IMR-90 (cell line): Measurements from ENCODE around the gene KRT4. TPM values are rescaled to one million over a fixed set of nuclear protein-coding genes. Genes with fewer than 3 reads are reported as not detected.

ENCODE experiments used
- ATAC-seq: fragments of 200-7000 bp; cut with Tn5 transposase; 2 replicates; pipeline ENCODE4 v1.9.1; 2020; ENCODE audit warnings: low read depth, mild to moderate bottlenecking, moderate library complexity
- BruUV-seq: library from RNA; stranded (reverse); fragments of 400-500 nt; replicated peaks from 2 replicates; lab custom pipeline; 2021; lab: Mats Ljungman, UMichigan
- CTCF ChIA-PET: fragments of 300-600 bp; formaldehyde crosslinking; extraction: SDS; loops from one replicate; lab custom pipeline; 2021; ENCODE audit warnings: antibody characterized with exemption; lab: Yijun Ruan, JAX
- POLR2A ChIA-PET: fragments of 300-600 bp; sonication (Branson Sonifier 250); formaldehyde crosslinking; loops from one replicate; lab custom pipeline; 2022; ENCODE audit warnings: antibody characterized with exemption; ENCODE audit not compliant: unreplicated experiment; lab: Charles Lee
- DNase-seq: peaks from one replicate; pipeline ENCODE4 v3.0.0; 2013
- H2AFZ ChIP-seq: replicated peaks from 2 replicates; pipeline ENCODE3; 2013; ENCODE audit warnings: low read length, mild to moderate bottlenecking; ENCODE audit not compliant: poor library complexity
- H2AK5ac ChIP-seq: 2 replicates; pipeline ENCODE4 v1.6.1; 2013; ENCODE audit warnings: low read depth, low read length, inconsistent platforms
- H2AK9ac ChIP-seq: replicated peaks from 2 replicates; pipeline ENCODE3; 2013; ENCODE audit warnings: mild to moderate bottlenecking, low read depth, low read length, moderate library complexity; ENCODE audit not compliant: poor library complexity
- H2BK120ac ChIP-seq: 2 replicates; pipeline ENCODE4 v1.6.1; 2013; ENCODE audit warnings: low read depth, low read length, inconsistent platforms
- H2BK15ac ChIP-seq: 3 replicates; pipeline ENCODE4 v1.6.1; 2013; ENCODE audit warnings: low read depth, low read length, inconsistent platforms
- H2BK20ac ChIP-seq: 2 replicates; pipeline ENCODE4 v1.6.1; 2013; ENCODE audit warnings: low read depth, mild to moderate bottlenecking, inconsistent platforms, low read length, moderate library complexity
- H2BK5ac ChIP-seq: 2 replicates; pipeline ENCODE4 v1.6.1; 2013; ENCODE audit warnings: mild to moderate bottlenecking, low read depth, low read length, inconsistent platforms; ENCODE audit not compliant: poor library complexity, severe bottlenecking
- H3K14ac ChIP-seq: replicated peaks from 2 replicates; pipeline ENCODE4 v1.6.1; 2013; ENCODE audit warnings: low read depth, low read length, inconsistent platforms
- H3K18ac ChIP-seq: 2 replicates; pipeline ENCODE4 v1.6.1; 2013; ENCODE audit warnings: low read depth, low read length, control low read depth
- H3K23ac ChIP-seq: 2 replicates; pipeline ENCODE4 v1.6.1; 2013; ENCODE audit warnings: low read depth, low read length, inconsistent platforms
- H3K27ac ChIP-seq: 2 replicates; pipeline ENCODE4 v1.5.1; 2013; ENCODE audit warnings: mild to moderate bottlenecking, control low read depth, low read length; ENCODE audit not compliant: insufficient read depth
- H3K27me3 ChIP-seq: 2 replicates; pipeline ENCODE4 v1.6.1; 2013; ENCODE audit warnings: low read length; ENCODE audit not compliant: control insufficient read depth, insufficient read depth
- H3K36me3 ChIP-seq: 2 replicates; pipeline ENCODE4 v1.6.1; 2013; ENCODE audit warnings: low read length, mixed read lengths; ENCODE audit not compliant: control insufficient read depth, insufficient read depth
- H3K4ac ChIP-seq: 2 replicates; pipeline ENCODE4 v1.6.1; 2013; ENCODE audit warnings: low read depth, low read length, inconsistent platforms
- H3K4me1 ChIP-seq: 2 replicates; pipeline ENCODE4 v1.6.1; 2013; ENCODE audit warnings: low read length, mixed read lengths; ENCODE audit not compliant: control insufficient read depth, insufficient read depth
- H3K4me2 ChIP-seq: 2 replicates; pipeline ENCODE4 v1.6.1; 2013; ENCODE audit warnings: low read depth, mild to moderate bottlenecking, control low read depth, low read length, moderate library complexity
- H3K4me3 ChIP-seq: 2 replicates; pipeline ENCODE4 v1.5.1; 2013; ENCODE audit warnings: low read depth, mild to moderate bottlenecking, control low read depth, low read length, moderate library complexity; ENCODE audit not compliant: insufficient read depth
- H3K56ac ChIP-seq: 2 replicates; pipeline ENCODE4 v1.6.1; 2013; ENCODE audit warnings: low read length, inconsistent platforms; ENCODE audit not compliant: insufficient read depth; ENCODE audit errors: extremely low read depth
- H3K79me1 ChIP-seq, 2 experiments: 2 replicates each; pipeline ENCODE4 v1.6.1; 2013; ENCODE audit warnings: low read length in 2 of 2, inconsistent platforms in 1 of 2, low read depth in 1 of 2
- H3K9ac ChIP-seq: 2 replicates; pipeline ENCODE4 v1.6.1; 2013; ENCODE audit warnings: low read depth, low read length, control low read depth
- H3K9me1 ChIP-seq: 2 replicates; pipeline ENCODE4 v1.6.1; 2013; ENCODE audit warnings: low read length, inconsistent platforms; ENCODE audit not compliant: insufficient read depth
- H3K9me3 ChIP-seq: 2 replicates; pipeline ENCODE4 v1.6.1; 2013; ENCODE audit warnings: low read length; ENCODE audit not compliant: control insufficient read depth, insufficient read depth
- H4K20me1 ChIP-seq: 2 replicates; pipeline ENCODE4 v1.6.1; 2013; ENCODE audit warnings: low read length, inconsistent platforms; ENCODE audit not compliant: insufficient read depth
- H4K5ac ChIP-seq: 2 replicates; pipeline ENCODE4 v1.6.1; 2013; ENCODE audit warnings: mild to moderate bottlenecking, low read depth, low read length, control low read depth
- H4K8ac ChIP-seq, 2 experiments: 2 replicates each; pipeline ENCODE4 v1.6.1; 2013; ENCODE audit warnings: low read depth in 2 of 2, low read length in 2 of 2, control low read depth in 1 of 2, inconsistent platforms in 1 of 2
- H4K91ac ChIP-seq: 2 replicates; pipeline ENCODE4 v1.6.1; 2013; ENCODE audit warnings: low read depth, low read length, inconsistent platforms; ENCODE audit not compliant: insufficient read depth
- BHLHE40 ChIP-seq: fragments of 150-350 bp; IDR thresholded peaks from 2 replicates; pipeline ENCODE4 v1.6.1; 2016; ENCODE audit warnings: mild to moderate bottlenecking, low read depth, low read length
- CEBPB ChIP-seq: IDR thresholded peaks from 2 replicates; pipeline ENCODE4 v1.6.1; 2012; ENCODE audit warnings: low read depth, low read length, improper control_type of control experiment
- FOS ChIP-seq: fragments of 150-350 bp; IDR thresholded peaks from 2 replicates; pipeline ENCODE4 v1.6.1; 2016; ENCODE audit warnings: low read depth, low read length
- MXI1 ChIP-seq: IDR thresholded peaks from 2 replicates; pipeline ENCODE4 v1.6.1; 2012; ENCODE audit warnings: low read depth, mild to moderate bottlenecking, low read length, moderate library complexity, borderline replicate concordance
- POLR2A ChIP-seq: IDR thresholded peaks from 2 replicates; pipeline ENCODE4 v1.6.1; 2012; ENCODE audit warnings: mild to moderate bottlenecking, low read depth, low read length
- RCOR1 ChIP-seq: IDR thresholded peaks from 2 replicates; pipeline ENCODE4 v1.6.1; 2012; ENCODE audit warnings: mild to moderate bottlenecking, low read length, improper control_type of control experiment; ENCODE audit not compliant: insufficient replicate concordance
- RFX5 ChIP-seq: IDR thresholded peaks from 2 replicates; pipeline ENCODE4 v1.8.0; 2012; ENCODE audit warnings: low read depth, mild to moderate bottlenecking, low read length, moderate library complexity
- USF2 ChIP-seq: fragments of 150-350 bp; IDR thresholded peaks from 2 replicates; pipeline ENCODE4 v1.6.1; 2017; ENCODE audit warnings: mild to moderate bottlenecking, antibody characterized with exemption, low read length, low read depth
- WGBS, 2 experiments: methylation state at CpG; one replicate each; pipeline versions ENCODE4 v1.1.5 to v1.1.7; 2013; ENCODE audit warnings: missing lambda C conversion rate in 2 of 2; ENCODE audit not compliant: insufficient read length in 1 of 2; ENCODE audit errors: extremely low coverage in 2 of 2; 5-methylcytosine and 5-hydroxymethylcytosine counted together
- dilution Hi-C: fragments of 300-500 bp; cut with HindIII; formaldehyde crosslinking; loops from one replicate; pipeline ENCODE4 v1.14.3; 2018; ENCODE audit warnings: low sequenced_read_pairs; ENCODE audit not compliant: unreplicated experiment
- in situ Hi-C: fragments of 300-500 bp; cut with MboI; formaldehyde crosslinking; loops from 3 replicates; pipeline ENCODE4 v1.14.3; 2019; ENCODE audit warnings: low sequenced_read_pairs, inconsistent platforms, mixed read lengths
- intact Hi-C: fragments of 100-400 bp; cut with micrococcal nuclease; formaldehyde crosslinking; loops from 2 replicates; pipeline ENCODE4 v1.10.0; 2022
- polyA plus RNA-seq, 3 experiments: library from polyadenylated mRNA; depleted of rRNA; stranded (reverse); fragments of >200 nt; gene quantifications; 2 replicates each; pipeline ENCODE4 v1.2.3, GENCODE V29; 2012; ENCODE audit warnings: low replicate concordance in 1 of 3
- total RNA-seq: library from RNA; depleted of rRNA; stranded (reverse); fragments of >200 nt; gene quantifications from 2 replicates; pipeline ENCODE4 v1.2.3, GENCODE V29; 2012

KRT4 gene
- total and polyA plus RNA-seq, 2 of the 4 experiments (the other 2 are of a cell fraction): under 0.01 to 0.07 TPM

- TF ChIP-seq USF2: no peak
- TF ChIP-seq POLR2A: no peak
These were observed 4.8 kb downstream of the KRT4 start (continued) for GRCh38 chr12:52809166-52809565.

- in situ Hi-C loops (no loop called here), intact Hi-C loops (no loop called here), dilution Hi-C loops (no loop called here)
- Histone ChIP-seq H2BK5ac (no peak overlapping the region), H2BK15ac (no peak overlapping the region), H3K27me3 (peaks cover 48% of the 10 kb centered on the region), H4K8ac (no peak overlapping the region), H3K4me3 (no peak overlapping the region), H3K79me1 (no peaks in the 10 kb centered on the region), H2BK20ac (no peak overlapping the region), H3K4ac (no peak overlapping the region), H3K14ac (no peak overlapping the region), H3K18ac (no peak overlapping the region), H2AK9ac (no peak overlapping the region), H3K36me3 (no peaks in the 10 kb centered on the region), H3K23ac (no peak overlapping the region), H3K56ac (no peak overlapping the region), H3K9ac (no peak overlapping the region), H4K20me1 (no peaks in the 10 kb centered on the region), H3K27ac (no peak overlapping the region), H3K4me1 (no peaks in the 10 kb centered on the region), H2AK5ac (no peak overlapping the region), H3K4me2 (no peak overlapping the region), H2AFZ (no peak overlapping the region), H4K91ac (no peak overlapping the region), H4K5ac (no peak overlapping the region), H3K9me1 (no peaks in the 10 kb centered on the region), H2BK120ac (no peak overlapping the region), H3K9me3 (no peaks in the 10 kb centered on the region)
- DNase-seq: no peak
- BruUV-seq: no TSS peak
- ChIA-PET POLR2A (no interaction called here), CTCF (interaction anchor here (0.8 kb wide), 1 partner anchor 529 kb away, joined by 3 read pairs; no protein-coding TSS in a partner anchor)
- no peak for ATAC-seq
- 66% methylated on average over 5 of the region's 8 CpGs; no CpG with 5 or more reads in 1 of the 2 experiments for WGBS, 2 experiments
- no peak for TF ChIP-seq FOS
- TF ChIP-seq CEBPB: no peak
- no peak for TF ChIP-seq RFX5
- TF ChIP-seq RCOR1: no peak
- TF ChIP-seq MXI1: no peak
- TF ChIP-seq BHLHE40: no peak
These were observed 5.2 kb downstream of the KRT4 start for GRCh38 chr12:52808573-52809160.
